ENCODE results near the gene TCAF1. TPM values are rescaled to one million over a fixed set of nuclear protein-coding genes. Genes with fewer than 3 reads are reported as not detected.

The TCAF1 gene
- total and polyA plus RNA-seq, 2 donors (not counting 3 experiments of a cell fraction or from before 2014, with no cell fraction given): 29.0 to 48.3 TPM

DNA sequence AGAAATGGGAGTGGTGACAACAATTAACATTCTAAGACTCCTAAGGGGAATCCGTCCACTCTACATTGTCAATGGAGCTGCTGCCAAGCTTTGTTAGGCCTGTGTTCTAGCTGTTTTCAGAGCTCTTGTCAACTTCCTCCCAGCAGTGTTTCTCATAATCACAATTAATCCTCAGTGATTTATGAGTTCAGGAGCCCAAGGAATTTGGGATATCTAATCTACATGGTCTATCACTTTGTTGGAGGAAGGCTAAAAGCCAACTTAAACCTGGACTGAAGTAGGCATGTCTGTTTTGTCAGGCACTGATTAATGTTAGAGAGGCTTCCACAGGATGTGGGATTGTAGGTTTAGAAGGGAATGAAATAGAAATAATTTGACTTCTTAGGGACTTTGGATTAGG lies 22.9 kb upstream of the TCAF1 start:
- no peaks in the 10 kb centered on the region for H3K9me1 ChIP-seq (replicated peaks; ENCODE audit: control insufficient read depth, extremely low read depth, insufficient read depth, low read length)
- H3K9ac ChIP-seq (replicated peaks; ENCODE audit: extremely low read depth, insufficient read depth, low read length): no peak overlapping the region
- dilution Hi-C loops (cut with MboI; ENCODE audit: extremely low pct_ligation_motif_present, low sequenced_read_pairs): no loop called here
- H2AFZ ChIP-seq (ENCODE audit: low read depth, low read length): no peak overlapping the region
- TF ChIP-seq MYC (IDR thresholded peaks at IDR 0.05; ENCODE audit: low read depth, low read length) (no peak), POLR2AphosphoS5 (IDR thresholded peaks at IDR 0.05; ENCODE audit: insufficient read depth, low read depth, low read length) (no peak), JUN (IDR thresholded peaks at IDR 0.05; ENCODE audit: borderline replicate concordance, insufficient read depth, insufficient read length, low read depth) (no peak), EZH2 (IDR thresholded peaks at IDR 0.05; ENCODE audit: borderline replicate concordance, low read depth, low read length, severe bottlenecking) (no peak), GATA2 (IDR thresholded peaks at IDR 0.05; ENCODE audit: insufficient read depth, insufficient read length, low read depth, low read length) (no peak)
- TF ChIP-seq, protein P1, sequence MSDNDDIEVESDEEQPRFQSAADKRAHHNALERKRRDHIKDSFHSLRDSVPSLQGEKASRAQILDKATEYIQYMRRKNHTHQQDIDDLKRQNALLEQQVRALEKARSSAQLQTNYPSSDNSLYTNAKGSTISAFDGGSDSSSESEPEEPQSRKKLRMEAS (IDR thresholded peaks at IDR 0.05; ENCODE audit: insufficient read depth, insufficient read length): no peak
- no peak for FAIRE-seq
- DNase-seq (ENCODE audit: low read depth, low spot score): no peak
- H3K4me1 ChIP-seq (ENCODE audit: control insufficient read depth, extremely low read depth, insufficient read depth, low read length): no peaks in the 10 kb centered on the region
- CTCF ChIA-PET: interaction anchor here (0.8 to 0.9 kb wide), 2 partner anchors 13 to 203 kb away, joined by 3 to 4 read pairs; no protein-coding TSS in a partner anchor
- no peaks in the 10 kb centered on the region for H3K36me3 ChIP-seq (ENCODE audit: control insufficient read depth in 2 of 2, extremely low read depth in 1 of 2, insufficient read depth in 2 of 2, low read length in 2 of 2)
- H3K9me3 ChIP-seq (replicated peaks; ENCODE audit: control insufficient read depth, insufficient read depth, low read length): no peaks in the 10 kb centered on the region
- H4K20me1 ChIP-seq (replicated peaks; ENCODE audit: control insufficient read depth, extremely low read depth, insufficient read depth, low read length): no peaks in the 10 kb centered on the region
- H3K4me2 ChIP-seq (ENCODE audit: insufficient read depth, low read length): no peak overlapping the region
- H3K79me2 ChIP-seq (ENCODE audit: control insufficient read depth, insufficient read depth, low read length): no peaks in the 10 kb centered on the region
- H3K27ac ChIP-seq (ENCODE audit: insufficient read depth, low read depth, low read length): no peak overlapping the region
- POLR2A ChIA-PET: no interaction called here
- H3K27me3 ChIP-seq (ENCODE audit: control insufficient read depth in 2 of 2, insufficient read depth in 2 of 2, low read length in 2 of 2): peaks cover 0 to 8% of the 10 kb centered on the region in 2 experiments
- intact Hi-C loops (cut with micrococcal nuclease): no loop called here
- no peak overlapping the region for H3K4me3 ChIP-seq (replicated peaks in 1 of 3; ENCODE audit: insufficient read depth in 1 of 3, low read depth in 1 of 3, low read length in 3 of 3)
- no TSS peak for BruUV-seq (replicated peaks)

DNA sequence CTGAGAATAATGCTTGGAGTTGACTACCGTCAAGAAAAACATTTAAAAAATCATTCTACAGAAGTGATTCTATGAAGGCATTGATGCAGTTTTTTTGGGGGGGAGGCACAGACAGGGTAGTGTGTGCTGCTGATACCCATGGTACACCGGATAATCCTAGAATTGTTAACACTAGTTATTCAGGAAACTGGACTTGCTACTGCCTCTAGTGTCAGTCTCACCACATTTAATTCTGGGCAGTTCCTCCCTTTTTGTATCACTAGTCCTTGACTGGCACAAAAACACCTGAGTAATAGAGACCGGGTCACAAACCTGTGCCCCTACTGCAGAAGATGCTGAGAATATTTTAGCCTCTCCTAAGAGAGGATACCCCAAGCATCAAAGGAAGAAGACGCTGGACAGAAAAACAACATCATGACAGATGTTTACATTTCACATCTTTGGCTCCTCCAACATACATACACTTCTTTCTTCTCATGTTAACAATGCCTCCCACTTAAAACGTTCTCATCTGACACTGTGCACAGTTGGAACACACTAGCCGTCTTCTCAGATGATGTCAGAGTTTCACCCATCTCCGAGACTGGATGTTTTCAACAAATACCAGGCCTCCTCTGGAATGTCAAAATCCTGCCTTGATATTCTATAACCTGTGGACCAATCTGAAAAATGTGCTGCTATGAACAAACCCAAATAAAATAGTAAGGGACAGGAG lies 13.1 kb upstream of the TCAF1 start:
- FAIRE-seq: no peak
- H3K27ac ChIP-seq (ENCODE audit: insufficient read depth, low read depth, low read length): no peak overlapping the region
- intact Hi-C loops (cut with micrococcal nuclease) (no loop called here), dilution Hi-C loops (cut with MboI; ENCODE audit: extremely low pct_ligation_motif_present, low sequenced_read_pairs) (no loop called here)
- H3K27me3 ChIP-seq (ENCODE audit: control insufficient read depth in 2 of 2, insufficient read depth in 2 of 2, low read length in 2 of 2): peaks cover 0 to 14% of the 10 kb centered on the region in 2 experiments
- H3K4me1 ChIP-seq (ENCODE audit: control insufficient read depth, extremely low read depth, insufficient read depth, low read length): no peaks in the 10 kb centered on the region
- no peaks in the 10 kb centered on the region for H3K36me3 ChIP-seq (ENCODE audit: control insufficient read depth in 2 of 2, extremely low read depth in 1 of 2, insufficient read depth in 2 of 2, low read length in 2 of 2)
- no peak for DNase-seq (ENCODE audit: low read depth, low spot score)
- no TSS peak for BruUV-seq (replicated peaks)
- ChIA-PET CTCF (interaction anchor here (0.7 to 1.0 kb wide), 2 partner anchors 104 to 213 kb away, joined by 3 read pairs; no protein-coding TSS in a partner anchor), POLR2A (no interaction called here)
- TF ChIP-seq FOS (IDR thresholded peaks at IDR 0.05; ENCODE audit: borderline replicate concordance, insufficient read depth, low read length) (no peak), GATA2 (IDR thresholded peaks at IDR 0.05; ENCODE audit: insufficient read depth, insufficient read length, low read depth, low read length) (no peak), POLR2AphosphoS5 (IDR thresholded peaks at IDR 0.05; ENCODE audit: insufficient read depth, low read depth, low read length) (no peak)
- H3K4me3 ChIP-seq (replicated peaks in 1 of 3; ENCODE audit: insufficient read depth in 1 of 3, low read depth in 1 of 3, low read length in 3 of 3): no peak overlapping the region
- H3K4me2 ChIP-seq (ENCODE audit: insufficient read depth, low read length): no peak overlapping the region
- no peaks in the 10 kb centered on the region for H4K20me1 ChIP-seq (replicated peaks; ENCODE audit: control insufficient read depth, extremely low read depth, insufficient read depth, low read length)
- H3K9me1 ChIP-seq (replicated peaks; ENCODE audit: control insufficient read depth, extremely low read depth, insufficient read depth, low read length): no peaks in the 10 kb centered on the region
- H3K9ac ChIP-seq (replicated peaks; ENCODE audit: extremely low read depth, insufficient read depth, low read length): no peak overlapping the region
- H3K79me2 ChIP-seq (ENCODE audit: control insufficient read depth, insufficient read depth, low read length): no peaks in the 10 kb centered on the region
- no peak overlapping the region for H2AFZ ChIP-seq (ENCODE audit: low read depth, low read length)
- no peaks in the 10 kb centered on the region for H3K9me3 ChIP-seq (replicated peaks; ENCODE audit: control insufficient read depth, insufficient read depth, low read length)
